GM21423 (cell line): Measurements from ENCODE around the gene HPSE2.

ENCODE experiments used
- ATAC-seq: cut with Tn5 transposase; IDR thresholded peaks from one replicate; pipeline ENCODE4 v1.9.1; 2021; ENCODE audit warnings: mild to moderate bottlenecking, moderate library complexity; ENCODE audit not compliant: unreplicated experiment

HPSE2 gene

DNA sequence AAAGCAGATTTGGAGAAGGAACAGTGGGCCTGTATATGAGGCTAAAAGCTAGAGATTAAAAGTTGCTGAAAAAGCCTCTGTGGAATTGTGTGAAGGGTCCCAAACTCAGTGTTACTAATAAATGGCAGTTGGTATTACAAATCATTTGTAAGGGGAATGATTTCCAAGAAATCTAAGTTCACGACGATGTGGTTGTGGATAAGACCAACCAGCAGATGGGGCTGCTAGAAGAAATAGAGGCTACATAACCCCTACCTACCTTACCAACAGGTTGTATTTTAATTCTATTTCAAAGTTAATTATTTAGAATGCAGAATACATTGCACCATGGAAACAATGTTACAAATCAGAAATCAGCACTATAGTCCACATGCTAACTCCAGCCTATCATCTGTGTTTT lies 377.1 kb downstream of the HPSE2 start:
- no peak for ATAC-seq

DNA sequence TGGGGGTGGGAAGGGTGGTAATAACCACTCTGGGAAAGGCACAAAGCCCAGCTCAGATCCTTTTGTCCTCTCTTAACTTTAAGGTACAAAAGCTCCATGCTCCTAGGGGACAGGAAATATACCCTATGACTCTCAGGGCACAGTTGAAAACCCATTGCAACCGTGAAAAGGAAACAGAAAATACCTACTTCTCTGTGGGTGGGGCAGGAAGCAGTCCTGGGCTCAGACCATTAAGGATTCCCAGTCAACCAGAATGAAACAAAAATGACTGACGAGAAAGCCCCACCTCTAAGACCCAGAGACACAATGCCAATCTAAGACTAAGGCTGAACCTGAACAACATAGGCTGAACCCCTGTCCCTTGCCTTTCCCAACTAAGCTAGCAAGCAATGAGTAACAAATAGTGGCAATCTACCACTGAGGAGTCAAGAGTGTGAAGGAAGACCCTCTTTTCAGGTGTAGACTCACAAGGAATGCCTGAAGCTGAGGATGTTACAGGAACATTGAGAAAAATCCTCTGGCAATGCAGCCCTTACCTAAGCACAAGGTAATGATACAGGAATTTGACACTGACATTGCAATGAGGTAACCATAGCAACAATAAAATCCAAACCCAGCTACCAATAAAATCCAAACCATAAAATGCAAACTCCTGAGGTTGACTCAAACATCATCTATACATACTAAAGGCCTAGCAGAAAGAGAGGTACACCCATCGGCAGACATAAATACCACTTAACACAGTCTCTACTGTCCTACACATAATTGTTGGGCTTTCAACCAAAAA lies 380.1 kb downstream of the HPSE2 start:
- ATAC-seq, result no peak

- no peak for ATAC-seq
Observed at GRCh38 chr10:98852686-98853085, 383.0 kb downstream of the HPSE2 start.

DNA sequence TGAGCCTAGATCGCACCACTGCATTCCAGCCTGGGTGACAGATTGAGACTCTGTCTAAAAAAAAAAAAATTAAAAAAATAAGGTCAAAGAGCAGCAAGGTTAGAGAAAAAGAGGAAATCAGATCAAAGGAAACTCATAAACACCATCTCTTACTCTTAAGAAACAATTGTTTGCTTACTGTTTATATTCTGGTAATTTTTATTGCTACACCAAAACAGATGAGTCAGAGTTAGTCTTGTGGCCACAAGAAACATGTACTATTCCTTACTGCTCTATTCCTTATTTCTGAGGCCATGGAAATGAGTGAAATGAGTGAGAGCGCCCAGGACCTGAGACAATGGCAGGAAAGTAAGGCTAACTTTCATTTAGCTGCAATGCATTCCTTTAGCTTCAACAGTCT lies 387.3 kb downstream of the HPSE2 start:
- no peak for ATAC-seq

DNA sequence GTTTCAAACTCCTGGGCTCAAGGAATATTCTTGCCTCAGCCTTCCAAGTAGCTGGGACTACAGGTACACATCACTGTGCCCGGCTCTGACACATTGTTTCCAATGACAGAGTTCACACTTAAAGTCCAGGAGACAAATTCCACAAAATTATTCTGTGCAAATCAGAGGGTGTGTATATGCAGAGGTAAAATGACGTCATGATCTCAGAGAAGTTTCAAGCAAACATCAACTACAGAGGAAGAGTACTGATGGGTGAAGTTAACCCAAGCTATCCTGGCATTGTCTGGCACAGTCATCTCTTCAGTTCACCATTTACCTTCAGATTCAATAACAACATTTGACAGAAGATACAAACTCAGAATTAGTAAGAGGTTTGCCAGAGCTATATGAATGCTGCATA lies 388.9 kb downstream of the HPSE2 start:
- no peak for ATAC-seq

DNA sequence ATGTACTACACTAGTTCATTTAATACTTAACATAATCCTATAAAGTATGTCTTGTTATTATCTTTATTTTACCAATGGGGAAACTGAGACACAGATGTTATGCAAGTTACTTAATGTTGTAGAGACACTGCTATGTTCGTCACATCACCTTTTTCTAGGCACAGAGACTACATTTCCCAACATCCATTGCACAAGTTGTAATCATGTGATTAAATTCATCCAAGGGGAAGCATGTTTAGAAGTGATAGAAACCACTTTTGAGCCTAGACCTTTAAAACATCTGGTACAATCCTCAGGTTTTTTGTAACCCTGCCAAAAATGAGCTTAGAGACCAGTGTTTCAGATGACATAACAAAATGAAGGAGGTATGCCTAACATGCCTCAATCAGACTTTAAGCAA lies 402.1 kb downstream of the HPSE2 start:
- no peak for ATAC-seq

DNA sequence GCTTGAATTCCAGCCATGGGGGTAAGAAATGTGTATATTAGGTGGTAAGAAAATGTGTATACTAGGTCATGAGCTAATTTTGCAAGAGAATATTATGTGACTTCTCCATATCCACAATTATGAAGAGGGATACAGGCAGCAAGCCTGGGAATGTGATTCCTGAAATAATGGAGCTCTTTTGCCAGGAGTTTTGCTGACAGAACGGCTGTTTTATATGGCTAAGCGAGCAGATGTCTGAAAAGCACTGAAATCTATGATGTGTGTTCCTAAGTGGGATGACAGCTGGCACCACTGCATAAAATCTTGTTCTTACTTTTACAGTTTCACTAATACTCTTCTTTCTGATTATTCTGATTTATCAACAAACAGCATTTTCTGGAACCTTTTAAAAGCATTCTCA lies 402.9 kb downstream of the HPSE2 start:
- no peak for ATAC-seq

- no peak for ATAC-seq
Observed at GRCh38 chr10:98832196-98832595, 403.5 kb downstream of the HPSE2 start.

GRCh38 chr10:98831391-98831790 lies 404.3 kb downstream of the HPSE2 start:
- ATAC-seq, result no peak

DNA sequence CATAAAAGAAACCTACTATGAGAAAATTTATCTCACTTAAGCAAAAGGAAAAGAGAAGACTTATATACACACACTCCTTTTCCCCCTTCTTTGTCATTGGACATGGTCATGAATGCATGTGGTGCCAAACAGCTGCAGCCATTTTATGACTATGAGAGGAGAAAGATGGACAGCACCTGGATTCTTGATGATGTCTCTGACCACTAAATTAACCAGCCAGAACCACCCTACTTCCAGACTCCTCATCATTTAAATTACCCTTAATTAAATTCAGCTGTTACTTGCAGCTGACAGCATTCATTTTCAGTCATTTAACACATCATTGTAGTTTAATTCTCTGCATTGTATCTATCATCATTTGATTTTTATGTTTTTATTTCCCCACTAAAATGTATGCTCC lies 409.9 kb downstream of the HPSE2 start:
- ATAC-seq, result no peak

DNA sequence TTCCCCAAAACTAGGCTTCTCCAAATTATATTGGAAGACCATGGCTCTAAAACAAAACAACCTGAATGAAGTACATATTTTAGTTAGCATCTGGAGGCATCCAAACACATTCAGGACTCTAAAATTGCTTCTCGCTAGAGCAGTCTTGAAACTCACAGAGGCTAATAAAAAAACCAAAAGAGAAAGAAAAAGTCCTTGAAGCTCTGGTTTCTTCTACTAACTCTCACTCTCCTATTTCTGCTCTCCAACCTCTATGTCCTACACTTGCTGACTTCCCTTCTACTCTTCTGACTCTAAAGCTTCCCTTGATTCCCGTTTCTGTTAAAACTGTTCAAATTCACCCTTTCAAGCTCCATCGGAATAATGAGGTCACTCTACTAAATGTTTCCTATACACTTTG lies 418.3 kb downstream of the HPSE2 start:
- ATAC-seq, result no peak

DNA sequence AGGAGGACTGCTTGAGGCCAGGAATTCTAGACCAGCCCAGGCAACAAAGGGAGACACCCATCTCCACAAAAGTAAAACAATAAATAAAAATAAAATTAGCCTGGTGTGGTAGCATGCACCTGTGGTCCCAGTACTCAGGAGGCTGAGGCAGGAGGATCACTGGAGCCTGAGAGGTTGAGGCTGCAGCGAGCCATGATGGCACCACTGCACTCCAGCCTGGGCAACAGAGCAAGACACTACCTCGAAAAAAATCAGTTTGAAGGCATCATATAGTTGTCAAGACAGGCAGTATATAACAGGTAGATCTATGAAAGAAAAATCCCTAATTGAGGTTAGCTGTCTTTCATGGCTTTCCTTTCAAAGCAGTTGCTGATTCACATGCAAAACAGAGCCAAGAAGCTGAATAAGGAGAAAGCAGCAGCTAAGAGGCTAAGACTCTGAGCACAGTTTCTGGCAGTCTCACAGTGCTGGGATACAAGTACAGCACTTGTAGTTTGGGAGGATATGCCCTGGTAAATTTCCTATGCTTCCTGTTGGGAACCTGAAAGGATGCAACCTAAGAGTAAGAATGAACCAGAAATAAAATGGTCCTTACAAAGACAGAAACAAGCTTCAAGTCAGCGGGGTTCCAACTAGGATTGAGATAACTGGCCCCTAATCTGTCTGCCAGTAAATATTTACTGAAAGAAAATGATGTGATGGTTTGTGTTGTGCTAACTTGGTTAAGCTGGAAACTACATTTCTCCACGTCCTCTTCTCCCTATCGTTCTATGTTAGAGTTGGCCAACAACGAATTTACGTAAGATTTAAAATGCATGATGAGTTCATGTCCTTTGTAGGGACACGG lies 420.4 kb downstream of the HPSE2 start:
- ATAC-seq, result no peak

DNA sequence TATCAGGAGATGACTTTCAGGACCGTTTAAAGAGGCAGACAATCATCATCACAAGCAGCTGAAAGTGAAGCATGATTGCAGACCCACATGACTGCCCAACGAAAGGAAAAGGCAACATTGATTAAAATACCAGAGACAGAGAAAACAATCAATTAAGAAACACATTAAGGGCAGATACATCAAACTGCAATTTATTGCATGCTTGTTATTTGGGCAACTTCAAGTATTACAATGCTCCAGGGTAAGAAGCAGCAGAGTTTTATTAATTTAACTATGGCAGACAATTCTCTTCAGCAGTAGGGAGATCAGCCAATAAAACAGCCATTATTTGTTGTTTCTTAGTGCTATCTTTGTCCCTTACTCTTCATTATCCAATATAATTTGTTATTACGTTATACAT lies 421.2 kb downstream of the HPSE2 start:
- no peak for ATAC-seq

GRCh38 chr10:98808282-98808892 lies 427.3 kb downstream of the HPSE2 start:
- no peak for ATAC-seq

GRCh38 chr10:98800263-98800662 lies 435.4 kb downstream of the HPSE2 start:
- no peak for ATAC-seq

DNA sequence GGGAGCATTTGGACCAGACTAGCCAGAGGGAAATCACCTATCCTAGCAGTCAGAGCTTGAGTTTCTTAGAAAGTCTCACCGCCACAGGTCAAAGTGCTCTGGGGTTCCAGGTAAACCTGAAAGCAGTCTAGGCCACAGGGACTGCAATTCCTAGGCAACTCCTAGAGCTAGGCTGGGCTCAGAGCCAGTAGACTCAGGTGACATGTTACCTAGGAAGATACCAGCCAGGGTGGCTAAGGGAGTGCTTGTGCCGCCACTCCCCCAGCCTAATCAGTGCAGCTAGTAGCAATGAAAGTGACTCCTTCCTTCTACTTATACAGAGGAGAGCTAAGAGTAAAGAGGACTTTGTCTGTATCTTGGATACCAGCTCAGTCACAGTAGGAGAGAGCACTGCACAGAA lies 440.2 kb downstream of the HPSE2 start:
- ATAC-seq, result no peak

GRCh38 chr10:98790817-98791216 lies 444.8 kb downstream of the HPSE2 start:
- ATAC-seq, result no peak

DNA sequence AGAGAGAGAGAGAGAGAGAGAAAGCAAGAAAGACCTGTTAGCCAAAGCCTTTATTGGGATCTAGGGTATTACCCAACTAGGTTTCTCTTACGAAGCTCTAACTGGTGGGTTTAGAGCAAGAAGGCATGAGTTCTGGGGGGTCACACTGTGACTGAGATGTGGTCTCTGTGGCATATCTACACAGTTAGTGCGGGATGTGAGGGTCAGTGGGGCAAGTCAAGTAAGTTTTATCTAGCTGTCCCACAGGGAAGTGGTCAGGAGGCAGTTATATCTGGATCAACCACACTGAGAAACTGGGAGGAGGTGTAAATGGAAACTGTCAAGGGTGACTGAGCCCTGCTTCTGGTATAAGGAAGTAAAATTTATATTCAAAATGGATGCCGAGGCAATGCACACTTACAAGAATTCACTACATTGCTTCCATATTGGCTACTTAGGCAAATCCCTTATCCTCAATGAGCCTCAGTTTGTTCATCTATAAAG lies 457.3 kb downstream of the HPSE2 start:
- ATAC-seq, result no peak

DNA sequence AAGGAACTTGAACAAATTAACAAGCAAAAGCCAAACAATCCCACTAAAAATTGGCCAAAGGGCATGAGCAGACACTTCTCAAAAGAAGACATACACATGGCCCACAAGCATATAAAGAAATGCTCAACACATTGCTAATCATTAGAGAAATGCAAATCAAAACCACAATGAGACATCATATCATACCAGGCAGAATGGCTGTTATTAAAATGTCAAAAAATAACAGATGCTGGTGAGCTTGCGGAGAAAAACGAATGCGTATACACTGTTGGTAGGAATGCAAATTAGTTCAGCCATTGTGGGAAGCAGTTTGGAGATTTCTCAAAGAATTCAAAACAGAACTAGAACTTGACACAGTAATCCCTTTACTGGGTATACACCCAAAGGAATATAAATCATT lies 477.2 kb downstream of the HPSE2 start:
- no peak for ATAC-seq

- ATAC-seq, result no peak
Observed at GRCh38 chr10:98748298-98748697, 487.4 kb downstream of the HPSE2 start.

DNA sequence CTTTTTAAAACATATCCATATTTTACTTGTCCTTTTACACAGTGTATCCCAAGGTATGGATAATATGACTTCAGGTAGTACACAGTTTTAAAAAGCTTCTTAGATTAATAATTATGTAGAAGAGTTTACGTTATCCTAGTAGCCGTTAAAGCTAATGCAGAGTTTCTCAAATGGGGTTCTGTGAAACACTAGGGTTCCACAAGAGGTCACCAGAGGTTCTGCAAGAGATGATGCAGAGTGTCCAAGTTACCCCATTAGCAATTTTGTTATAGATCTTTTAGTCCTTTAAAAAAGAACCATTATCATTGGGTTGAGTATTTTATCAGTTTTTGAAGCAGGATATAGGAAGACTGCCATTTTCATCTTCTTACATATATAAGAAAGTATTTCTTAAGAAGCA lies 490.0 kb downstream of the HPSE2 start:
- ATAC-seq, result no peak

GRCh38 chr10:98720551-98720950 lies 515.1 kb downstream of the HPSE2 start:
- no peak for ATAC-seq
